ENCODE measurements around the gene SMIM11.
"Not testable (repeated sequence)": the region's sequence is repeated elsewhere in the genome, so short reads cannot be mapped to it uniquely, and the experiment has no call there.

The SMIM11 gene

GRCh38 chr21:34423805-34424204, 48.5 kb downstream of the SMIM11 start, which contains the start of gene SMIM34:
SMIM34 (minus strand) TSS chr21:34423951; CDS start chr21:34423839, 112 bp downstream.
- DNase-seq (ENCODE audit: low read depth) = not testable (repeated sequence)

- DNase-seq (ENCODE audit: low read depth) = not testable (repeated sequence)
Observed at GRCh38 chr21:34427339-34427738, 52.0 kb downstream of the SMIM11 start.

GRCh38 chr21:34428441-34428840, 53.1 kb downstream of the SMIM11 start:
- DNase-seq (ENCODE audit: low read depth) = not testable (repeated sequence)

GRCh38 chr21:34429710-34430109, 54.4 kb downstream of the SMIM11 start:
- not testable (repeated sequence) for DNase-seq (ENCODE audit: low read depth)
